HEK293 (cell line): ENCODE measurements around the gene CHST3.

Experiments used
- KLF9 ChIP-seq: fragments of 450-650 bp; formaldehyde crosslinking; IDR thresholded peaks from 2 replicates; pipeline ENCODE4 v1.5.1; 2016; ENCODE audit warnings: missing biosample characterization, missing genetic modification characterization, low read depth
- TF ChIP-seq, protein P1 (sequence below): fragments of 450-650 bp; formaldehyde crosslinking; IDR thresholded peaks from 2 replicates; pipeline ENCODE4 v1.5.1; 2016; ENCODE audit warnings: missing biosample characterization, missing genetic modification characterization, low read depth
- TF ChIP-seq, protein P2 (sequence below): fragments of 450-650 bp; formaldehyde crosslinking; IDR thresholded peaks from 2 replicates; pipeline ENCODE4 v1.5.1; 2016; ENCODE audit warnings: missing biosample characterization, missing genetic modification characterization

DNA sequence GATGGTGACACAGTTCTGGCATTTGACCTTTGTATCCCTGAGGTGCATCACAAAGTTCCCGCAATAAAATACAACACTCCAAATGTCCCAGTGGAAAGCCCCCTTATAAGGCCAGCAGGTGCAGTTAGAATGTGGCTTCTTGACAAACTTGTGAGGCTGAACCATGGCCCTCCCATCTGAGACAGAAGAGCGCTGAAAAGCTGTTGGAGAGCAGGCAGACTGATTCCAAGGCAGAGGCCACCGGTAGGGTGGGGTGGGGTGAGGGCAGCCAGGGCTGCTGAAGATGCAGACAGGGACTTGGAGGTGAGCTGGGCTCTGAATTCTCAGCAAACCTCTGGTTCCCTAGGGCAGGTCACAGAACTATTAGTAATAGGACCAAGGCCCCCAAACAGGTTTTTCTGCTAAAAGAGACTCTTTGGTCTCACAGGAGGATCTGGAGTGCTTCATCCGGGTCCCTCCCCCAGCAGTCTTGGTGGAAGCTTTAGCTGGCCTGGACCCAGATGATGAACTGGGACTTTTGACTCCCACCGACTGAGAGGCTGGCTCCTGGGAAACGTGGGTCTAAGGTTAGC, 15.6 kb upstream of the CHST3 start:
- TF ChIP-seq, protein P1, sequence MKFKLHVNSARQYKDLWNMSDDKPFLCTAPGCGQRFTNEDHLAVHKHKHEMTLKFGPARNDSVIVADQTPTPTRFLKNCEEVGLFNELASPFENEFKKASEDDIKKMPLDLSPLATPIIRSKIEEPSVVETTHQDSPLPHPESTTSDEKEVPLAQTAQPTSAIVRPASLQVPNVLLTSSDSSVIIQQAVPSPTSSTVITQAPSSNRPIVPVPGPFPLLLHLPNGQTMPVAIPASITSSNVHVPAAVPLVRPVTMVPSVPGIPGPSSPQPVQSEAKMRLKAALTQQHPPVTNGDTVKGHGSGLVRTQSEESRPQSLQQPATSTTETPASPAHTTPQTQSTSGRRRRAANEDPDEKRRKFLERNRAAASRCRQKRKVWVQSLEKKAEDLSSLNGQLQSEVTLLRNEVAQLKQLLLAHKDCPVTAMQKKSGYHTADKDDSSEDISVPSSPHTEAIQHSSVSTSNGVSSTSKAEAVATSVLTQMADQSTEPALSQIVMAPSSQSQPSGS (tag by site-specific recombination): no peak
- TF ChIP-seq, protein P2, sequence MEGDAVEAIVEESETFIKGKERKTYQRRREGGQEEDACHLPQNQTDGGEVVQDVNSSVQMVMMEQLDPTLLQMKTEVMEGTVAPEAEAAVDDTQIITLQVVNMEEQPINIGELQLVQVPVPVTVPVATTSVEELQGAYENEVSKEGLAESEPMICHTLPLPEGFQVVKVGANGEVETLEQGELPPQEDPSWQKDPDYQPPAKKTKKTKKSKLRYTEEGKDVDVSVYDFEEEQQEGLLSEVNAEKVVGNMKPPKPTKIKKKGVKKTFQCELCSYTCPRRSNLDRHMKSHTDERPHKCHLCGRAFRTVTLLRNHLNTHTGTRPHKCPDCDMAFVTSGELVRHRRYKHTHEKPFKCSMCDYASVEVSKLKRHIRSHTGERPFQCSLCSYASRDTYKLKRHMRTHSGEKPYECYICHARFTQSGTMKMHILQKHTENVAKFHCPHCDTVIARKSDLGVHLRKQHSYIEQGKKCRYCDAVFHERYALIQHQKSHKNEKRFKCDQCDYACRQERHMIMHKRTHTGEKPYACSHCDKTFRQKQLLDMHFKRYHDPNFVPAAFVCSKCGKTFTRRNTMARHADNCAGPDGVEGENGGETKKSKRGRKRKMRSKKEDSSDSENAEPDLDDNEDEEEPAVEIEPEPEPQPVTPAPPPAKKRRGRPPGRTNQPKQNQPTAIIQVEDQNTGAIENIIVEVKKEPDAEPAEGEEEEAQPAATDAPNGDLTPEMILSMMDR (tag by site-specific recombination): no peak
- no peak for TF ChIP-seq KLF9 (tag by site-specific recombination)
